KOPT-K1 (cell line): ENCODE results near the gene STX7.

Experiments used
- H3K27ac ChIP-seq: fragments of 200-600 bp; sonication (generic); 2 replicates; pipeline ENCODE4 v1.5.1; 2016; ENCODE audit warnings: antibody characterized with exemption, mild to moderate bottlenecking, low read depth, low read length; ENCODE audit not compliant: poor library complexity, severe bottlenecking
- H3K36me3 ChIP-seq: fragments of 200-600 bp; sonication (generic); 2 replicates; pipeline ENCODE4 v1.5.1; 2017; ENCODE audit warnings: antibody characterized with exemption, mild to moderate bottlenecking, low read length, moderate library complexity; ENCODE audit not compliant: insufficient read depth
- H3K9me3 ChIP-seq: fragments of 200-600 bp; sonication (generic); 2 replicates; pipeline ENCODE4 v1.5.1; 2017; ENCODE audit warnings: antibody characterized with exemption, low read length, mild to moderate bottlenecking; ENCODE audit not compliant: insufficient read depth, poor library complexity, severe bottlenecking

The STX7 gene

GRCh38 chr6:132418235-132418965, 94.5 kb downstream of the STX7 start:
- Histone ChIP-seq H3K27ac (no peak overlapping the region), H3K9me3 (no peaks in the 10 kb centered on the region), H3K36me3 (no peaks in the 10 kb centered on the region)

- H3K36me3 ChIP-seq: no peaks in the 10 kb centered on the region
- no peaks in the 10 kb centered on the region for H3K9me3 ChIP-seq
Observed at GRCh38 chr6:132414761-132415160, 98.2 kb downstream of the STX7 start.

GRCh38 chr6:132414322-132414721, 98.6 kb downstream of the STX7 start:
- Histone ChIP-seq H3K9me3 (no peaks in the 10 kb centered on the region), H3K36me3 (no peaks in the 10 kb centered on the region), H3K27ac (no peak overlapping the region)

More at GRCh38 chr6:132414761-132415160, 98.2 kb downstream of the STX7 start:
- H3K27ac ChIP-seq: no peak overlapping the region

GRCh38 chr6:132413499-132413802, 99.5 kb downstream of the STX7 start:
- Histone ChIP-seq H3K9me3 (no peaks in the 10 kb centered on the region), H3K36me3 (no peaks in the 10 kb centered on the region), H3K27ac (no peak overlapping the region)

GRCh38 chr6:132412656-132413498, 100.0 kb downstream of the STX7 start:
- Histone ChIP-seq H3K36me3 (no peaks in the 10 kb centered on the region), H3K27ac (no peak overlapping the region), H3K9me3 (no peaks in the 10 kb centered on the region)

GRCh38 chr6:132411296-132411695, 101.6 kb downstream of the STX7 start:
- Histone ChIP-seq H3K9me3 (no peaks in the 10 kb centered on the region), H3K36me3 (no peaks in the 10 kb centered on the region), H3K27ac (no peak overlapping the region)

GRCh38 chr6:132410830-132411229, 102.1 kb downstream of the STX7 start:
- H3K9me3 ChIP-seq: no peaks in the 10 kb centered on the region
- H3K27ac ChIP-seq: no peak overlapping the region
- H3K36me3 ChIP-seq: no peaks in the 10 kb centered on the region

- H3K36me3 ChIP-seq: no peaks in the 10 kb centered on the region
- no peaks in the 10 kb centered on the region for H3K9me3 ChIP-seq
- no peak overlapping the region for H3K27ac ChIP-seq
Observed at GRCh38 chr6:132405143-132405915, 107.6 kb downstream of the STX7 start.

GRCh38 chr6:132404736-132405135, 108.2 kb downstream of the STX7 start:
- no peaks in the 10 kb centered on the region for H3K36me3 ChIP-seq
- no peak overlapping the region for H3K27ac ChIP-seq
- H3K9me3 ChIP-seq: no peaks in the 10 kb centered on the region

- Histone ChIP-seq H3K9me3 (no peaks in the 10 kb centered on the region), H3K27ac (no peak overlapping the region), H3K36me3 (no peaks in the 10 kb centered on the region)
Observed at GRCh38 chr6:132404330-132404729, 108.6 kb downstream of the STX7 start.

- H3K36me3 ChIP-seq: no peaks in the 10 kb centered on the region
- no peaks in the 10 kb centered on the region for H3K9me3 ChIP-seq
- H3K27ac ChIP-seq: no peak overlapping the region
Observed at GRCh38 chr6:132401618-132402285, 111.2 kb downstream of the STX7 start.

- no peaks in the 10 kb centered on the region for H3K9me3 ChIP-seq
- no peaks in the 10 kb centered on the region for H3K36me3 ChIP-seq
- H3K27ac ChIP-seq: no peak within 1 kb of the TSS
Observed at GRCh38 chr6:132400883-132401617, 111.9 kb downstream of the STX7 start, which contains the start of gene MOXD1. MOXD1 (minus strand) TSS chr6:132401475; CDS start chr6:132401426, 49 bp downstream.

- Histone ChIP-seq H3K9me3 (no peaks in the 10 kb centered on the region), H3K27ac (no peak overlapping the region), H3K36me3 (no peaks in the 10 kb centered on the region)
Observed at GRCh38 chr6:132400555-132400882, 112.4 kb downstream of the STX7 start.

GRCh38 chr6:132399376-132400074, 113.4 kb downstream of the STX7 start:
- Histone ChIP-seq H3K9me3 (peaks cover 5% of the 10 kb centered on the region), H3K36me3 (no peaks in the 10 kb centered on the region), H3K27ac (no peak overlapping the region)
